Left renal cortex interstitium (tissue), 4 donors: ENCODE results near the gene USP46. TPM values are rescaled to one million over a fixed set of nuclear protein-coding genes. Genes with fewer than 3 reads are reported as not detected.

ENCODE experiments used
- DNase-seq, 4 donors: peaks; one replicate each; pipeline ENCODE4 v3.0.0-alpha.2; 2013; ENCODE audit warnings: low read depth in 4 of 4, low spot score in 2 of 4, missing footprints in 1 of 4
- polyA plus RNA-seq, 4 donors: library from polyadenylated mRNA; unstranded; fragments of 120-200 nt; gene quantifications; one replicate each; pipeline ENCODE4 v1.2.1, GENCODE V29; 2013; ENCODE audit not compliant: insufficient read length in 4 of 4

The USP46 gene
- polyA plus RNA-seq, 4 donors: 30.7 to 34.6 (median 32.1) TPM

- no peak for DNase-seq
These were observed 36.5 kb downstream of the USP46 start for GRCh38 chr4:52622564-52622963.

GRCh38 chr4:52621567-52621966 lies 37.5 kb downstream of the USP46 start:
- no peak for DNase-seq

DNA sequence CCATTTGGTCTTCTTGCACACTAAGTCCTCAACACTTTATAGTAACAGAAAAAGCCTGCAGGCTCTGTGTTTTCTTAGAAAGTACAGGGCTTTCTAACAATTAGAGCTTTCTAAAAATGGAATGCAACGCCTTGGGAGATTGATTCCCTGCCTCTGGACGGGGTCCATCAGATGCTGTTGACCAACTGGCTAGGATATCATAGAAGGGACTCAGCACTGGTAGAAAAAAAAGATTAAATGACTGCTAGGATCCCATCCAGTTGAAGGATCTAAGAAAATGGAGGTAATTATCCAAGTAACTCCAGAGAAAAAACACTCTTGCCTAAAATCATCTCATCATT lies 39.5 kb downstream of the USP46 start:
- no peak for DNase-seq

- no peak for DNase-seq
These were observed 40.1 kb downstream of the USP46 start for GRCh38 chr4:52618795-52619590.

DNA sequence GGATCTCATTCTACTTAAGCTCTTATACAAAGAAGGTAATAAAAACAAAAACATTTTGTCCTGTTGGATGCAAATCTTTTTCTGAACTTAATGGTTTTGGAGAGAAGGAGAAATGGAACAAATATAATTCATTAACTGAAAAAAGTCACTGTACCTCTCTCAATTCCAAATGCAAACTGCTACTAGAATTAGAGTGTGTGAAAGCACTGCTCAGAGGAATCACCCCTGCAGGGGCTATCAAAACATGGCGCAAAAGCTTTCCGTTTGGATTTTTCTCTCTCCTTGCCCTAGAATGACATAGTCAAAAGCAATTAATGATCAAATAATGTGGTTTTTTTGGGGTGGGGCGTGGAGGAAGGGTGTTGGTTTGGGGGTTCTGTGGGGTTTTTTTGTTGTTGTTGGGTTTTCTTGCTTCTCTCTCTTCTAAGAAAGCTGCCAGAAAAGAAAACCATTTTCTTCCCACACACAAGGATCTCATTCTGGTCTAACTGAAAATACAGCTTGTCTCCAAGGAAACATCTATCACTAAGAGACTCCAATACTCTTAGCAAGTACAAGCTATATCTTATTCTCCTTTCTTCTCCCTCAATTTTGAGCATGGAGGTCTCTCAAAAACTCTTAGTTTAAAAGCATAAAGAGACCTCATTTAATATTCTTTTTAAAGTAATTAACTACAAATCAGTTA lies 41.6 kb downstream of the USP46 start:
- DNase-seq: no peak

DNA sequence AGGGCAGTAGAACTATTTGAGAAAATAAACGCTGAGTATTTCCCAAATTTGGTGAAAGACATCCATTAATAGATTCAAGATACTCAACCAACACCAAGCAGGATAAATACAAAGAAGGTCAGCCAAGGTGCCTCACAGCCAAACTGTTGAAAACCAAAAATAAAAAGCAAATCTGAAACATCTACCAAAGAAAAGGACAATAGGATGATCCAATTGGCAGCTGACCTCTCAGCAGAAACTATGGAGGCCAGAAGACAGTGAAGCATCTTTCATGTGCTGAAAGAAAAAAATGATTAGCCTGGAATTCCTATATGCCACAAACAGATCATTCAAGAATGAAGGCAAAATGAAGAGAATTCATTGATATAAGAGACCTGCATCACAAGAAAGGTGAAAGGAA lies 44.9 kb downstream of the USP46 start:
- no peak for DNase-seq

DNA sequence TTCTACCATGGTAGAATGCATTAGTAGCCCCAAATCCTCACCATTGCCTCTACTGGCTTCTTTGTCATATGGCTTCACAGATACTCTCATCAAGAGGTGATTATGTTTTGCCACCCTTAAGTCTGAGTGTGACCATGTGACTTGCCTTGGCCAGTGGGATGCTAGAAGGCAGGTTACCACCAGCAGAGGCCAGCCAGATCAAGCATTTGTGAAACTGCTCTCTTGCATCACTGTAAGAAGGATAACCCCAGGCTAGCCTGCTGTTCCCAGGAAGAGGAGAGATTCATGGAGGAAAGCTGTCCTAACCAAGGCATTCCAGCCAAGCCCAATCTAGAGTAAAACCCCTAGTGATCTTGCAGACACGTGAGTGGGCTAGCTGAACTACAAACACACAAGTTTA lies 46.8 kb downstream of the USP46 start:
- DNase-seq: no peak

GRCh38 chr4:52611030-52611555 lies 48.0 kb downstream of the USP46 start:
- DNase-seq: no peak

GRCh38 chr4:52606726-52607125 lies 52.4 kb downstream of the USP46 start:
- no peak for DNase-seq

GRCh38 chr4:52606040-52606439 lies 53.1 kb downstream of the USP46 start:
- DNase-seq: no peak

GRCh38 chr4:52604215-52604614 lies 54.9 kb downstream of the USP46 start:
- DNase-seq: no peak

DNA sequence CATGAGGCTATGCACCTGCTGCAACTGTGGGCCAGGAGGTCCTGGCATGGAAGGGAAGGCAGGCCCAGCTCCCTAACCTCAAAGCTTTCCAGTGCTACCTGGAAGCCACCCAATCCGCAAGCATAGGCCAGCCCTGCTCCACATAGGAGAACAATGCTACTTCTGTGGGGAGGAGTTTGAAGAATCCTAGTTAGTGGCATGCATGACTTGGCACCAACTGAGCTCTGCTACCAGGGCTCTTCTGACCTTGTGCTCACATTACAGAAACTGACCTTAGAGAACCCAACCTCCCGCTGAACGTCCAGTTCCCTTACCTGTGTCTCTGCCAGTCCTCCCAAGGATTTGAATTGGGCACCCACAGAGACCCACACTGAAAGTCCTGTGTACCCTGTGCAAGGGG lies 58.8 kb downstream of the USP46 start:
- DNase-seq: no peak

GRCh38 chr4:52595001-52595400 lies 64.1 kb downstream of the USP46 start:
- no peak for DNase-seq

GRCh38 chr4:52592287-52592686 lies 66.8 kb downstream of the USP46 start:
- DNase-seq: no peak

DNA sequence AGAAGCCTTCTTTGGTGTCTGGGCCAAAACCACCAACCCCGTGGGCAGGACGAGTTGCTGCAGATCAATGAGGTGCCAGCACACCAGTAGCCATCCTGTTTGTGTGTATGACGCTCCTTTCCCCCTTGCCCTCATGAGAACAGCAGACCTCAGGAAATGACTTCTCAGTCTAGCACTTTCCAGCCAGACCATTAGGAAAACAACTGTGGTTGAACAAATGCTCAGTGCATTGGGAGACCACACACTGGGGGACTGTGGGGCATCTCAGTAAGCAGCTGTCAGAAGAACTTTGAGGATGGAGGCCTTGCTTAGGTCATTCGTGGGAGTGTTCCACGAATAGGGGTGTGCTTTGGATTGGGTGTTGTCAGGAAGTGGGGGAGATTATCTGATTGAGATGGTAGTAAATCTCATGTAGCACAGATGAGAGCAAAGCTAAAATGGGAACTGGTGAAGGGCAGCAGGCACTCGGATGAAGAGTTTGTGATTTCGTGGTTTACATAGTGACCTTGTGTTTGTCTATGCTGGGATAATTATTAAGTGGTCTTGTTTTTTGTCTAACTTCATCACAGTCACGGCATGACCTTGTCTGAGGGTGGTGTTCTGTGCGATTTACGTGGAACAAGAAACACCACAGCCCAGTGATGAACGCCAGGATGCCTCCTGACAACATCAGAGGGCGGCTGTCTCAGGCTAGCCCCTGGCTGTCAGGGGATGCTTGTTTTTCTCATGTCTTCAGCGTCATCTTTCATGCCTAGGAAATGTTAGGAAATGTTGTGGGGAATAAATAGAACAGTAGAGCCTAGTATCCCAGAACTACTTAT lies 70.1 kb downstream of the USP46 start:
- no peak for DNase-seq

DNA sequence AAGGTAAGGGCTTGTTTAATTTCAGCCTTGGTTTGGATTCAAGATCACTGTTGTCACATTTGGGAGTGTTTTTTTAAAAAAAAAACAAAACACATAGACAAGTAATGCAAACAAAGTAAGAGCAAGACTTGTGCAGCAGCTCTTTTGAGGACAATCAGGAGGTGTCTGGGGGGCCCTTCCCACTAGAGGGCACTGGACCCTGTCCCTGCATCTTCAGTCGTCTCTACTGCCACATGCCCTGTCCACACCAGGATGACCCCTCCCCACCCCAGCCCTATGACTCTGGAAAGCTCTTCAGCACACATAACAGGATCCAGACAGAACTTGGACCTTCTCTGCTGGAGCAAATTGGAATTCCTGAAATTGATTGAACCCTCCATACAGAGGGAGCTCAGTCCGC lies 71.0 kb downstream of the USP46 start:
- DNase-seq: no peak

DNA sequence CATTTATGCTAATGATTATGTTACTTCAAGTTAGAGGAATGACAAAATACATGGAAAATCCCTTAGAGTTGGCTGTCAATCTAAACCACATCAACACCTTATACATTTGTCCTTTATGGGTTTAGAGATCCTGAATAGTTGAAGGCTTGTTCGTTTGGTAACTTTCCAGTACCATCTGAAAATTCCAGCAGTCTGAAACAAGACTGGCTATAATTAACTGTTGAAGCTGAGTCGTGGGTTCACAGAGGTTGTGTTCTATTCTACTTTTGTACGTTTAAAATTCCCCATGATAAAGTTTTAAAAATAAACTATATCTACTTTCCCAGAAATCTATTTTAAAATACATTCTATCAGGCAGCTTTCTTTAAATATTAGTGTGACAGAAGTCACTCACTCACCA lies 73.0 kb downstream of the USP46 start:
- DNase-seq: no peak

DNA sequence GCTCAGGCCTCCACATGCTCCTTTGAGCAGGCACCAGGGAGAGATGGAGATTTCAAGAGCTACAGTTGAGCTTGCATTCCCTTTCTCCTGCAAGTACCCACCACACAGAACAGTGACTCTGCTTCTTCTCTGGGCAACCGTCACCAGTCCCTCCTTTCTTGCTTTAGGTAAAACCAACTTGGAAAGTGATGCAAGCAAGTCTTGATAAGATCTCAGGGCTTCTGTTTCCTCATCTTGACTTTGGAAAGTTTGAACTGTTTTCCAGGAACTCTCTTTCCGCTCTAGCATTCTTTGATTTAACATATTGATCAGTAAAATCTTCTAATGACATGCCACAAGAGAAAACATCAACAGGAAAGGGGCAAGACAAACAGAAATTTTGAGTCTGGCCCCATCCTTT lies 73.7 kb downstream of the USP46 start:
- DNase-seq: no peak

- no peak for DNase-seq
These were observed 79.4 kb downstream of the USP46 start for GRCh38 chr4:52579602-52580272.

DNA sequence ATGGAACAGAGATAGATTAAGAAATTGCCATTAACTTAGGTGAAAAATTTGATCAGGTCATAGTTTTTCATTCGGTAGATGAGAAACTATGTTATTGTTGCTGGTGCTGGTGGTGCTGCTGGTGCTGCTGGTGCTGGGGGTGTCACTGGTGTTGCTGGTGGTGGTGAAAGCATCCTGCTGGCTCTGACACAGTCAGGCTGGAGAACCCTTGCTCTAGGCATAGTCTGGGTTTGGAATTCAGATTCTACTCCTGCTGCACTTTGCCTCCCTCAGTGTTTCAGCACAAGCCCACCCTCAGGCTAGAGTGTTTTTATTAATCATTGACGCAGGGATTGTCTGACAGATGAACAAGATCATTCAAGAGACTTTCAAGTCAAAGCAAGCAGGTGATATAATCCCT lies 80.2 kb downstream of the USP46 start:
- DNase-seq: no peak

GRCh38 chr4:52577624-52577962 lies 81.5 kb downstream of the USP46 start:
- DNase-seq: no peak
